HepG2 (cell line): ENCODE data around the gene B3GNT9. TPM values are rescaled to one million over a fixed set of nuclear protein-coding genes. Genes with fewer than 3 reads are reported as not detected.
A peak's percentile ranks its signal among the peaks of the same experiment; 100 is the strongest.

Experiments used
- AKAP8 ChIP-seq: sonication (generic); formaldehyde crosslinking; IDR thresholded peaks from 2 replicates; pipeline ENCODE4 v1.5.1; 2020; ENCODE audit warnings: mild to moderate bottlenecking, missing genetic modification reagents
- EHMT2 ChIP-seq: fragments of 200-600 bp; sonication (generic); IDR thresholded peaks from 2 replicates; pipeline ENCODE4 v1.7.0; 2017; ENCODE audit warnings: antibody characterized with exemption, low read depth, low read length, borderline replicate concordance
- MYNN ChIP-seq: sonication (generic); formaldehyde crosslinking; IDR thresholded peaks from 2 replicates; pipeline ENCODE4 v1.4.0; 2020; ENCODE audit warnings: mild to moderate bottlenecking, low read depth, missing genetic modification reagents
- PCBP2 ChIP-seq: fragments of 200-400 bp; formaldehyde crosslinking; optimal IDR thresholded peaks from 2 replicates; pipeline ENCODE3; 2018; ENCODE audit warnings: low read length, low read depth; ENCODE audit not compliant: poor library complexity, severe bottlenecking
- POLR2G ChIP-seq: fragments of 200-400 bp; formaldehyde crosslinking; IDR thresholded peaks from 2 replicates; pipeline ENCODE4 v1.6.1; 2018; ENCODE audit warnings: mild to moderate bottlenecking, low read depth, low read length, moderate library complexity
- SMARCE1 ChIP-seq: fragments of 450-650 bp; IDR thresholded peaks from 2 replicates; pipeline ENCODE4 v1.6.1; 2017; ENCODE audit warnings: borderline replicate concordance
- TBX2 ChIP-seq: sonication (generic); formaldehyde crosslinking; IDR thresholded peaks from 2 replicates; pipeline ENCODE4 v1.5.0; 2020; ENCODE audit warnings: missing genetic modification reagents, mild to moderate bottlenecking, borderline replicate concordance
- XBP1 ChIP-seq: sonication (generic); formaldehyde crosslinking; IDR thresholded peaks from 2 replicates; pipeline ENCODE4 v1.5.0; 2020; ENCODE audit warnings: missing genetic modification reagents
- ZFP82 ChIP-seq: sonication (generic); formaldehyde crosslinking; IDR thresholded peaks from 2 replicates; pipeline ENCODE4 v1.5.1; 2020; ENCODE audit warnings: mild to moderate bottlenecking, missing genetic modification reagents, borderline replicate concordance
- ZNF264 ChIP-seq: sonication (generic); formaldehyde crosslinking; IDR thresholded peaks from 2 replicates; pipeline ENCODE4 v1.4.0; 2020; ENCODE audit warnings: missing genetic modification reagents
- ZNF547 ChIP-seq: sonication (generic); formaldehyde crosslinking; IDR thresholded peaks from 2 replicates; pipeline ENCODE4 v1.5.1; 2020; ENCODE audit warnings: mild to moderate bottlenecking, missing genetic modification reagents
- ZNF775 ChIP-seq: sonication (generic); formaldehyde crosslinking; IDR thresholded peaks from 2 replicates; pipeline ENCODE4 v1.4.0; 2020; ENCODE audit warnings: missing genetic modification reagents, mild to moderate bottlenecking, moderate library complexity, borderline replicate concordance
- polyA plus RNA-seq, 8 experiments: library from polyadenylated mRNA; depleted of rRNA in 3 of 8; stranded (reverse) in 7 of 8; unstranded in 1 of 8; fragments of >200 nt; fragmentation: Illumina TruSeq in 4 of 8; extraction: Trizol in 4 of 8; gene quantifications; 2 replicates each; pipeline versions ENCODE4 v1.2.1 to v1.2.3, GENCODE V29; 2011 to 2016; ENCODE audit warnings: low read depth in 4 of 8, missing spikeins in 1 of 8, mixed read lengths in 1 of 8; ENCODE audit not compliant: insufficient read depth in 1 of 8
- total RNA-seq, 5 experiments: library from RNA; depleted of rRNA; stranded (reverse); fragments of >200 nt; fragmentation: Illumina TruSeq; extraction: Trizol; gene quantifications; 2 replicates each; pipeline ENCODE4 v1.2.3, GENCODE V29; 2016; ENCODE audit warnings: low read depth in 1 of 5
- TF ChIP-seq, protein P1 (sequence below): sonication (generic); formaldehyde crosslinking; IDR thresholded peaks from 2 replicates; pipeline ENCODE4 v1.4.0; 2020; ENCODE audit warnings: mild to moderate bottlenecking, missing genetic modification reagents, borderline replicate concordance
- TF ChIP-seq, protein P2 (sequence below): sonication (generic); formaldehyde crosslinking; IDR thresholded peaks from 2 replicates; pipeline ENCODE4 v1.4.0; 2020; ENCODE audit warnings: mild to moderate bottlenecking, missing genetic modification reagents
- TF ChIP-seq, protein P3 (sequence below): sonication (generic); formaldehyde crosslinking; IDR thresholded peaks from 2 replicates; pipeline ENCODE4 v1.9.0; 2021; ENCODE audit warnings: missing genetic modification reagents, borderline replicate concordance
- TF ChIP-seq, protein P4 (sequence below): sonication (generic); formaldehyde crosslinking; IDR thresholded peaks from 2 replicates; pipeline ENCODE4 v1.4.0; 2020; ENCODE audit warnings: low read depth, missing genetic modification reagents

B3GNT9 gene
- total and polyA plus RNA-seq, 2 of the 13 experiments (the other 11 are each of a cell fraction or from before 2014, with no cell fraction given) = 1.5 to 3.1 TPM

DNA sequence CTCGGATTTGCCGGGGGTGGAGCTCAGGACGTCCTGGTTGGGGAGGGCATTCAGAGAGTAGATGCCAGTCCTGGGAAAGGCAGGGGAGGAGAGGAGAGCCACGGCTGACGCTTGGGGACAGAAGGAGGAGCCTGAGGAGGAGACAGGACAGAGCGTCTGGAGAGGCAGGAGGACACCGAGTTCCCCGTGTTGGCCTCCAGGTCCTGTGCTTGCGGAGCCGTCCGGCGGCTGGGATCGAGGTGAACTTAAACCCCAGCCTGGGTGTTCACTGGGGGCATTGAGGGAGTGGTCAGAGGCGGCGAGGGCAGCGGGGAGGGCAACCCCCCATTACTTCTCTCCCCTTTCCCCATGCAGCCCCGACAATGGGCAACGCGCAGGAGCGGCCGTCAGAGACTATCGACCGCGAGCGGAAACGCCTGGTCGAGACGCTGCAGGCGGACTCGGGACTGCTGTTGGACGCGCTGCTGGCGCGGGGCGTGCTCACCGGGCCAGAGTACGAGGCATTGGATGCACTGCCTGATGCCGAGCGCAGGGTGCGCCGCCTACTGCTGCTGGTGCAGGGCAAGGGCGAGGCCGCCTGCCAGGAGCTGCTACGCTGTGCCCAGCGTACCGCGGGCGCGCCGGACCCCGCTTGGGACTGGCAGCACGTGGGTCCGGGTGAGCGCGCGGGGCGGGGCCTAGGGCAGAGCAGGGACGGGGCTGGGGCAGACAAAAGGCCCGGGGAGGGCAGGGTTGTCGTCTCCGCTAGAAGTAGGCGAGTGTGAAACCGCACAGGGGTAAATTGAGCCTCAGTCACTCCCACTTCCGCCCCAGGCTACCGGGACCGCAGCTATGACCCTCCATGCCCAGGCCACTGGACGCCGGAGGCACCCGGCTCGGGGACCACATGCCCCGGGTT lies 23.3 kb upstream of the B3GNT9 start (continued):
- TF ChIP-seq, protein P1, sequence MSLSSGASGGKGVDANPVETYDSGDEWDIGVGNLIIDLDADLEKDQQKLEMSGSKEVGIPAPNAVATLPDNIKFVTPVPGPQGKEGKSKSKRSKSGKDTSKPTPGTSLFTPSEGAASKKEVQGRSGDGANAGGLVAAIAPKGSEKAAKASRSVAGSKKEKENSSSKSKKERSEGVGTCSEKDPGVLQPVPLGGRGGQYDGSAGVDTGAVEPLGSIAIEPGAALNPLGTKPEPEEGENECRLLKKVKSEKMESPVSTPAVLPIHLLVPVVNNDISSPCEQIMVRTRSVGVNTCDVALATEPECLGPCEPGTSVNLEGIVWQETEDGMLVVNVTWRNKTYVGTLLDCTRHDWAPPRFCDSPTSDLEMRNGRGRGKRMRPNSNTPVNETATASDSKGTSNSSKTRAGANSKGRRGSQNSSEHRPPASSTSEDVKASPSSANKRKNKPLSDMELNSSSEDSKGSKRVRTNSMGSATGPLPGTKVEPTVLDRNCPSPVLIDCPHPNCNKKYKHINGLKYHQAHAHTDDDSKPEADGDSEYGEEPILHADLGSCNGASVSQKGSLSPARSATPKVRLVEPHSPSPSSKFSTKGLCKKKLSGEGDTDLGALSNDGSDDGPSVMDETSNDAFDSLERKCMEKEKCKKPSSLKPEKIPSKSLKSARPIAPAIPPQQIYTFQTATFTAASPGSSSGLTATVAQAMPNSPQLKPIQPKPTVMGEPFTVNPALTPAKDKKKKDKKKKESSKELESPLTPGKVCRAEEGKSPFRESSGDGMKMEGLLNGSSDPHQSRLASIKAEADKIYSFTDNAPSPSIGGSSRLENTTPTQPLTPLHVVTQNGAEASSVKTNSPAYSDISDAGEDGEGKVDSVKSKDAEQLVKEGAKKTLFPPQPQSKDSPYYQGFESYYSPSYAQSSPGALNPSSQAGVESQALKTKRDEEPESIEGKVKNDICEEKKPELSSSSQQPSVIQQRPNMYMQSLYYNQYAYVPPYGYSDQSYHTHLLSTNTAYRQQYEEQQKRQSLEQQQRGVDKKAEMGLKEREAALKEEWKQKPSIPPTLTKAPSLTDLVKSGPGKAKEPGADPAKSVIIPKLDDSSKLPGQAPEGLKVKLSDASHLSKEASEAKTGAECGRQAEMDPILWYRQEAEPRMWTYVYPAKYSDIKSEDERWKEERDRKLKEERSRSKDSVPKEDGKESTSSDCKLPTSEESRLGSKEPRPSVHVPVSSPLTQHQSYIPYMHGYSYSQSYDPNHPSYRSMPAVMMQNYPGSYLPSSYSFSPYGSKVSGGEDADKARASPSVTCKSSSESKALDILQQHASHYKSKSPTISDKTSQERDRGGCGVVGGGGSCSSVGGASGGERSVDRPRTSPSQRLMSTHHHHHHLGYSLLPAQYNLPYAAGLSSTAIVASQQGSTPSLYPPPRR (CRISPR knock-in tag) = peak; percentile 81
- TF ChIP-seq PCBP2 = no peak
- TF ChIP-seq POLR2G = peak; percentile 83
- peak; percentile 94 for TF ChIP-seq ZNF264 (CRISPR knock-in tag)
- TF ChIP-seq EHMT2 = no peak
- TF ChIP-seq MYNN (CRISPR knock-in tag) = no peak
- TF ChIP-seq AKAP8 (CRISPR knock-in tag) = peak; percentile 98
- TF ChIP-seq ZFP82 (CRISPR knock-in tag) = no peak; the same call in 1 of the 2 replicates
- no peak for TF ChIP-seq SMARCE1
- TF ChIP-seq XBP1 = no peak
- TF ChIP-seq TBX2 (CRISPR knock-in tag) = peak; percentile 92
- no peak for TF ChIP-seq ZNF775 (CRISPR knock-in tag)
- TF ChIP-seq, protein P2, sequence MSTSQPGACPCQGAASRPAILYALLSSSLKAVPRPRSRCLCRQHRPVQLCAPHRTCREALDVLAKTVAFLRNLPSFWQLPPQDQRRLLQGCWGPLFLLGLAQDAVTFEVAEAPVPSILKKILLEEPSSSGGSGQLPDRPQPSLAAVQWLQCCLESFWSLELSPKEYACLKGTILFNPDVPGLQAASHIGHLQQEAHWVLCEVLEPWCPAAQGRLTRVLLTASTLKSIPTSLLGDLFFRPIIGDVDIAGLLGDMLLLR = peak; percentile 88
- TF ChIP-seq, protein P3, sequence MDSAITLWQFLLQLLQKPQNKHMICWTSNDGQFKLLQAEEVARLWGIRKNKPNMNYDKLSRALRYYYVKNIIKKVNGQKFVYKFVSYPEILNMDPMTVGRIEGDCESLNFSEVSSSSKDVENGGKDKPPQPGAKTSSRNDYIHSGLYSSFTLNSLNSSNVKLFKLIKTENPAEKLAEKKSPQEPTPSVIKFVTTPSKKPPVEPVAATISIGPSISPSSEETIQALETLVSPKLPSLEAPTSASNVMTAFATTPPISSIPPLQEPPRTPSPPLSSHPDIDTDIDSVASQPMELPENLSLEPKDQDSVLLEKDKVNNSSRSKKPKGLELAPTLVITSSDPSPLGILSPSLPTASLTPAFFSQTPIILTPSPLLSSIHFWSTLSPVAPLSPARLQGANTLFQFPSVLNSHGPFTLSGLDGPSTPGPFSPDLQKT (CRISPR knock-in tag) = no peak
- TF ChIP-seq ZNF547 (CRISPR knock-in tag) = peak; percentile 97
- TF ChIP-seq, protein P4, sequence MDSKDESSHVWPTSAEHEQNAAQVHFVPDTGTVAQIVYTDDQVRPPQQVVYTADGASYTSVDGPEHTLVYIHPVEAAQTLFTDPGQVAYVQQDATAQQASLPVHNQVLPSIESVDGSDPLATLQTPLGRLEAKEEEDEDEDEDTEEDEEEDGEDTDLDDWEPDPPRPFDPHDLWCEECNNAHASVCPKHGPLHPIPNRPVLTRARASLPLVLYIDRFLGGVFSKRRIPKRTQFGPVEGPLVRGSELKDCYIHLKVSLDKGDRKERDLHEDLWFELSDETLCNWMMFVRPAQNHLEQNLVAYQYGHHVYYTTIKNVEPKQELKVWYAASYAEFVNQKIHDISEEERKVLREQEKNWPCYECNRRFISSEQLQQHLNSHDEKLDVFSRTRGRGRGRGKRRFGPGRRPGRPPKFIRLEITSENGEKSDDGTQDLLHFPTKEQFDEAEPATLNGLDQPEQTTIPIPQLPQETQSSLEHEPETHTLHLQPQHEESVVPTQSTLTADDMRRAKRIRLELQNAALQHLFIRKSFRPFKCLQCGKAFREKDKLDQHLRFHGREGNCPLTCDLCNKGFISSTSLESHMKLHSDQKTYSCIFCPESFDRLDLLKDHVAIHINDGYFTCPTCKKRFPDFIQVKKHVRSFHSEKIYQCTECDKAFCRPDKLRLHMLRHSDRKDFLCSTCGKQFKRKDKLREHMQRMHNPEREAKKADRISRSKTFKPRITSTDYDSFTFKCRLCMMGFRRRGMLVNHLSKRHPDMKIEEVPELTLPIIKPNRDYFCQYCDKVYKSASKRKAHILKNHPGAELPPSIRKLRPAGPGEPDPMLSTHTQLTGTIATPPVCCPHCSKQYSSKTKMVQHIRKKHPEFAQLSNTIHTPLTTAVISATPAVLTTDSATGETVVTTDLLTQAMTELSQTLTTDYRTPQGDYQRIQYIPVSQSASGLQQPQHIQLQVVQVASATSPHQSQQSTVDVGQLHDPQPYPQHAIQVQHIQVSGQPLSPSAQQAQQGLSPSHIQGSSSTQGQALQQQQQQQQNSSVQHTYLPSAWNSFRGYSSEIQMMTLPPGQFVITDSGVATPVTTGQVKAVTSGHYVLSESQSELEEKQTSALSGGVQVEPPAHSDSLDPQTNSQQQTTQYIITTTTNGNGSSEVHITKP (CRISPR knock-in tag) = peak; percentile 22; the same call in 1 of the 2 replicates
